GM12878 (cell line): ENCODE measurements around the gene FUT8. TPM values are rescaled to one million over a fixed set of nuclear protein-coding genes. Genes with fewer than 3 reads are reported as not detected.

Experiments
- ATAC-seq: fragments of 200-7000 bp; cut with Tn5 transposase; 3 replicates; pipeline ENCODE4 v1.9.1; 2020; ENCODE audit warnings: mild to moderate bottlenecking, moderate library complexity
- BruUV-seq: library from RNA; stranded (reverse); fragments of 400-500 nt; replicated peaks from 2 replicates; lab custom pipeline; 2021; lab: Mats Ljungman, UMichigan
- CTCF ChIA-PET: fragments of 300-600 bp; sonication (Branson Sonifier 250); formaldehyde crosslinking; extraction: SDS; loops from one replicate; lab custom pipeline; 2021; ENCODE audit warnings: inconsistent platforms; lab: Yijun Ruan, JAX
- POLR2A ChIA-PET: fragments of 350-600 bp; formaldehyde crosslinking; extraction: SDS; loops from one replicate; lab custom pipeline; 2021; ENCODE audit warnings: inconsistent platforms; lab: Charles Lee
- RAD21 ChIA-PET: fragments of 300-600 bp; sonication (Branson Sonifier 250); formaldehyde crosslinking; loops from one replicate; lab custom pipeline; 2023; ENCODE audit warnings: antibody characterized with exemption; ENCODE audit not compliant: unreplicated experiment; lab: Charles Lee
- SMC1A ChIA-PET: fragments of 300-600 bp; sonication (Branson Sonifier 250); formaldehyde crosslinking; loops from one replicate; lab custom pipeline; 2023; ENCODE audit not compliant: unreplicated experiment, uncharacterized antibody; lab: Charles Lee
- DNase-seq: peaks from one replicate; pipeline ENCODE4 v3.0.0-alpha.2; 2011; ENCODE audit warnings: low read depth, low spot score
- FAIRE-seq: peaks from 3 replicates; lab custom pipeline; 2011; peaks lifted over from hg19 to GRCh38; lab: Jason Lieb, UNC
- H2AFZ ChIP-seq: 2 replicates; pipeline ENCODE4 v1.6.0; 2011; ENCODE audit warnings: low read depth, low read length, control low read depth; ENCODE audit not compliant: control insufficient read depth
- H3K27ac ChIP-seq: 2 replicates; pipeline ENCODE4 v1.5.1; 2011; ENCODE audit warnings: control low read depth; ENCODE audit not compliant: control insufficient read depth, insufficient read depth
- H3K27me3 ChIP-seq, 2 experiments: replicated peaks in 1 of 2; 2 replicates each; pipeline versions ENCODE4 v1.6.0 to v1.6.1; 2011; ENCODE audit warnings: low read length in 1 of 2; ENCODE audit not compliant: control insufficient read depth in 2 of 2, insufficient read depth in 2 of 2
- H3K36me3 ChIP-seq, 2 experiments: 2 replicates each; pipeline ENCODE4 v1.5.1; 2011; ENCODE audit warnings: low read length in 1 of 2; ENCODE audit not compliant: control insufficient read depth in 2 of 2, insufficient read depth in 2 of 2
- H3K4me1 ChIP-seq: 2 replicates; pipeline ENCODE4 v1.6.1; 2011; ENCODE audit warnings: mild to moderate bottlenecking, low read length, moderate library complexity, mixed read lengths; ENCODE audit not compliant: control insufficient read depth, insufficient read depth
- H3K4me2 ChIP-seq: 2 replicates; pipeline ENCODE4 v1.6.0; 2011; ENCODE audit warnings: control low read depth; ENCODE audit not compliant: control insufficient read depth, insufficient read depth
- H3K4me3 ChIP-seq: fragments of 200-600 bp; sonication (generic); 2 replicates; pipeline ENCODE4 v1.5.1; 2016
- H3K79me2 ChIP-seq: 2 replicates; pipeline ENCODE4 v1.6.0; 2011; ENCODE audit warnings: low read length; ENCODE audit not compliant: control insufficient read depth, insufficient read depth
- H3K9ac ChIP-seq: 2 replicates; pipeline ENCODE4 v1.8.0; 2011; ENCODE audit warnings: low read length, control low read depth, mixed read lengths; ENCODE audit not compliant: control insufficient read depth, insufficient read depth
- H3K9me3 ChIP-seq: replicated peaks from 3 replicates; pipeline ENCODE4 v1.5.1; 2011; ENCODE audit warnings: mild to moderate bottlenecking, low read length; ENCODE audit not compliant: control insufficient read depth, insufficient read depth
- H4K20me1 ChIP-seq: 2 replicates; pipeline ENCODE4 v1.6.0; 2011; ENCODE audit not compliant: control insufficient read depth, insufficient read depth
- ETV6 ChIP-seq, 2 experiments: fragments of 450-650 bp in 1 of 2; IDR thresholded peaks in 1 of 2; conservative IDR thresholded peaks in 1 of 2; 2 replicates each; pipeline ENCODE4 v1.6.1; 2014; ENCODE audit warnings: antibody characterized with exemption in 1 of 2, borderline replicate concordance in 1 of 2, low read depth in 1 of 2, mild to moderate bottlenecking in 1 of 2, moderate library complexity in 1 of 2
- WGBS: methylation state at CpG from one replicate; pipeline ENCODE4 v1.1.6; 2016; ENCODE audit warnings: low lambda C conversion rate; ENCODE audit not compliant: insufficient replicate concordance, insufficient coverage; ENCODE audit errors: missing lambda C conversion rate; 5-methylcytosine and 5-hydroxymethylcytosine counted together
- in situ Hi-C: fragments of 300-500 bp; cut with MboI; formaldehyde crosslinking; loops from 9 replicates; pipeline ENCODE4 v1.14.3; 2018; ENCODE audit warnings: mixed read lengths
- intact Hi-C: fragments of 100-400 bp; cut with micrococcal nuclease; formaldehyde crosslinking; loops from one replicate; pipeline ENCODE4 v1.14.2; 2022; ENCODE audit not compliant: unreplicated experiment
- polyA plus RNA-seq, 11 experiments: library from polyadenylated mRNA; depleted of rRNA in 4 of 11; unstranded in 6 of 11; stranded (reverse) in 5 of 11; fragments of >200 nt; fragmentation: Nextera tagmentation in 4 of 11; fragmentation: Illumina TruSeq in 1 of 11; extraction: Ambion mirVana in 4 of 11; extraction: Trizol in 1 of 11; gene quantifications; 1 replicate in 1 of 11; 2 replicates in 10 of 11; pipeline versions ENCODE4 v1.2.1 to v1.2.3, GENCODE V29; 2011 to 2016; ENCODE audit warnings: inconsistent platforms in 2 of 11, missing spikeins in 2 of 11, low read depth in 1 of 11
- total RNA-seq, 4 experiments: library from RNA; depleted of rRNA in 3 of 4; stranded (reverse); fragments of >200 nt in 3 of 4; fragmentation: Illumina TruSeq in 1 of 4; extraction: Trizol in 1 of 4; gene quantifications; 2 replicates each; pipeline versions ENCODE4 v1.2.1 to v1.2.3, GENCODE V29; 2013 to 2021
- TF ChIP-seq, protein P1 (sequence below): fragments of 450-650 bp; formaldehyde crosslinking; IDR thresholded peaks from 2 replicates; pipeline ENCODE4 v1.5.0; 2022; ENCODE audit warnings: mild to moderate bottlenecking, missing genetic modification characterization

The FUT8 gene
- total and polyA plus RNA-seq, 10 of the 15 experiments (the other 5 are each of a cell fraction or from before 2014, with no cell fraction given) = 21.3 to 106 (median 66.3) TPM

DNA sequence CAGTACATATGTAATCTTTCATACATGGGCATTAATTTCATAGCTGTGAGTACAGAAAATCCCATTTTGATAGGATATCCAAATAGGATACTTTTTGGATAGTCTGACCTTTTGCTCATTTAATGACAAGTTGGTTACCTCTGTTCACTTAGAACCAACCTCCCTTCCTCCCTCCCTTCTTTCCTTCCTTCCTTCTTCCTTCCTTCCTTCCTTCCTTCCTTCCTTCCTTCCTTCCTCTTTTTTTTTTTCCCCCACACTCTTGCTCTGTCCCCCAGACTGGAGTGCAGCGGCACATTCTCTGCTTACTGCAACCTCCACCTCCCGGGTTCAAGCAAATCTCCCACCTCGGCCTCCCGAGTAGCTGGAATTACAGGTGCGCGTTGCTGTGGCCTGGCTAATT lies 162.9 kb downstream of the FUT8 start:
- over 99% methylated on average over 6 of the region's 6 CpGs for WGBS
- H3K9me3 ChIP-seq = no peaks in the 10 kb centered on the region
- peaks cover 2 to 12% of the 10 kb centered on the region in 2 experiments; a peak in 2 of 4 replicates for H3K36me3 ChIP-seq
- ChIA-PET CTCF (interaction anchor here (0.6 to 1.2 kb wide), 3 partner anchors 10 to 133 kb away, joined by 3 read pairs; no protein-coding TSS in a partner anchor), POLR2A (no interaction called here), RAD21 (interaction anchor here (1.6 kb wide), 1 partner anchor 161 kb away, joined by 4 read pairs; no protein-coding TSS in a partner anchor), SMC1A (interaction anchor here (2.2 kb wide), 1 partner anchor 17 kb away, joined by 6 read pairs; no protein-coding TSS in a partner anchor)
- BruUV-seq = no TSS peak
- DNase-seq (no peak), FAIRE-seq (no peak), ATAC-seq (no peak)
- no peak overlapping the region for H3K27ac ChIP-seq
- no peak overlapping the region for H3K9ac ChIP-seq
- H4K20me1 ChIP-seq = no peaks in the 10 kb centered on the region
- H3K27me3 ChIP-seq = no peaks in the 10 kb centered on the region
- H3K4me3 ChIP-seq = no peak overlapping the region
- in situ Hi-C loops = no loop called here
- TF ChIP-seq, protein P1, sequence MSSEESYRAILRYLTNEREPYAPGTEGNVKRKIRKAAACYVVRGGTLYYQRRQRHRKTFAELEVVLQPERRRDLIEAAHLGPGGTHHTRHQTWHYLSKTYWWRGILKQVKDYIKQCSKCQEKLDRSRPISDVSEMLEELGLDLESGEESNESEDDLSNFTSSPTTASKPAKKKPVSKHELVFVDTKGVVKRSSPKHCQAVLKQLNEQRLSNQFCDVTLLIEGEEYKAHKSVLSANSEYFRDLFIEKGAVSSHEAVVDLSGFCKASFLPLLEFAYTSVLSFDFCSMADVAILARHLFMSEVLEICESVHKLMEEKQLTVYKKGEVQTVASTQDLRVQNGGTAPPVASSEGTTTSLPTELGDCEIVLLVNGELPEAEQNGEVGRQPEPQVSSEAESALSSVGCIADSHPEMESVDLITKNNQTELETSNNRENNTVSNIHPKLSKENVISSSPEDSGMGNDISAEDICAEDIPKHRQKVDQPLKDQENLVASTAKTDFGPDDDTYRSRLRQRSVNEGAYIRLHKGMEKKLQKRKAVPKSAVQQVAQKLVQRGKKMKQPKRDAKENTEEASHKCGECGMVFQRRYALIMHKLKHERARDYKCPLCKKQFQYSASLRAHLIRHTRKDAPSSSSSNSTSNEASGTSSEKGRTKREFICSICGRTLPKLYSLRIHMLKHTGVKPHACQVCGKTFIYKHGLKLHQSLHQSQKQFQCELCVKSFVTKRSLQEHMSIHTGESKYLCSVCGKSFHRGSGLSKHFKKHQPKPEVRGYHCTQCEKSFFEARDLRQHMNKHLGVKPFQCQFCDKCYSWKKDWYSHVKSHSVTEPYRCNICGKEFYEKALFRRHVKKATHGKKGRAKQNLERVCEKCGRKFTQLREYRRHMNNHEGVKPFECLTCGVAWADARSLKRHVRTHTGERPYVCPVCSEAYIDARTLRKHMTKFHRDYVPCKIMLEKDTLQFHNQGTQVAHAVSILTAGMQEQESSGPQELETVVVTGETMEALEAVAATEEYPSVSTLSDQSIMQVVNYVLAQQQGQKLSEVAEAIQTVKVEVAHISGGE = no peak
- TF ChIP-seq ETV6 (conservative IDR thresholded peaks at IDR 0.05 in 1 of 2, IDR thresholded peaks at IDR 0.05 in 1 of 2; ENCODE audit: borderline replicate concordance in 1 of 2, low read depth in 1 of 2) = peak in 1 of 2 experiments; percentile 59; a peak in 2 of 4 replicates
- H3K4me2 ChIP-seq = no peak overlapping the region
- no peak overlapping the region for H2AFZ ChIP-seq
- H3K4me1 ChIP-seq = no peaks in the 10 kb centered on the region
- H3K79me2 ChIP-seq = peaks cover 6% of the 10 kb centered on the region
- intact Hi-C loops = no loop called here
